Natural killer cell (primary cell): ENCODE data around the gene HPSE2. TPM values are rescaled to one million over a fixed set of nuclear protein-coding genes. Genes with fewer than 3 reads are reported as not detected.

Experiments
- ATAC-seq, 3 donors: fragments of 150-1000 bp in 2 of 3; fragments of 200-7000 bp in 1 of 3; cut with Tn5 transposase; 1 replicate in 1 of 3; 2 replicates in 2 of 3; pipeline ENCODE4 v1.10.0; 2021; ENCODE audit warnings: mild to moderate bottlenecking in 2 of 3, moderate library complexity in 2 of 3
- DNase-seq, 2 donors: peaks; one replicate each; pipeline versions ENCODE4 v3.0.0 to v3.0.0-alpha.2; 2013 to 2021; ENCODE audit warnings: mixed read lengths in 1 of 2
- H3K27ac ChIP-seq: one replicate; pipeline ENCODE4 v1.5.1; 2013; ENCODE audit warnings: mild to moderate bottlenecking, low read length
- H3K27me3 ChIP-seq: one replicate; pipeline ENCODE4 v1.6.1; 2013; ENCODE audit warnings: low read length; ENCODE audit not compliant: control insufficient read depth, insufficient read depth
- H3K36me3 ChIP-seq: one replicate; pipeline ENCODE4 v1.6.1; 2013; ENCODE audit warnings: low read length; ENCODE audit not compliant: control insufficient read depth, insufficient read depth
- H3K4me1 ChIP-seq: one replicate; pipeline ENCODE4 v1.6.1; 2013; ENCODE audit warnings: low read length; ENCODE audit not compliant: control insufficient read depth, insufficient read depth
- H3K4me3 ChIP-seq: one replicate; pipeline ENCODE4 v1.5.1; 2013; ENCODE audit warnings: low read length
- H3K9me3 ChIP-seq: one replicate; pipeline ENCODE4 v1.6.1; 2013; ENCODE audit warnings: low read length; ENCODE audit not compliant: control insufficient read depth, insufficient read depth
- H3K27ac Mint-ChIP-seq, 2 donors: one replicate each; pipeline ENCODE4 v1.8.0; 2022; ENCODE audit warnings: mild to moderate bottlenecking in 2 of 2, mixed read lengths in 2 of 2, moderate library complexity in 1 of 2
- H3K27me3 Mint-ChIP-seq, 2 donors: one replicate each; pipeline ENCODE4 v1.8.0; 2022; ENCODE audit warnings: low read depth in 2 of 2, mixed read lengths in 2 of 2
- H3K36me3 Mint-ChIP-seq: one replicate; pipeline ENCODE4 v1.8.0; 2022; ENCODE audit warnings: mixed read lengths
- H3K4me1 Mint-ChIP-seq, 2 donors: one replicate each; pipeline ENCODE4 v1.8.0; 2022; ENCODE audit warnings: mixed read lengths in 2 of 2
- H3K4me3 Mint-ChIP-seq: one replicate; pipeline ENCODE4 v1.8.0; 2022; ENCODE audit warnings: mild to moderate bottlenecking, moderate library complexity, mixed read lengths
- H3K9me3 Mint-ChIP-seq, 2 donors: one replicate each; pipeline ENCODE4 v1.8.0; 2022; ENCODE audit warnings: mixed read lengths in 2 of 2
- CTCF ChIP-seq: fragments of 200-600 bp; IDR thresholded peaks from one replicate; pipeline ENCODE4 v1.8.0; 2022; ENCODE audit warnings: antibody characterized with exemption
- WGBS: methylation state at CpG from one replicate; pipeline ENCODE4 v1.1.7; 2013; ENCODE audit warnings: missing lambda C conversion rate; ENCODE audit not compliant: insufficient coverage; 5-methylcytosine and 5-hydroxymethylcytosine counted together
- intact Hi-C: fragments of 100-400 bp; cut with micrococcal nuclease; formaldehyde crosslinking; loops from one replicate; pipeline ENCODE4 v1.14.2; 2022
- total RNA-seq, 4 donors: library from RNA; stranded (reverse); fragments of 120-200 nt in 1 of 4; gene quantifications; one replicate each; pipeline versions ENCODE4 v1.2.3 to v1.2.4, GENCODE V29; 2013 to 2022

HPSE2 gene
- total RNA-seq, 3 donors from 2014 or later (not counting 1 experiment from before 2014, with no cell fraction given) = not detected

DNA sequence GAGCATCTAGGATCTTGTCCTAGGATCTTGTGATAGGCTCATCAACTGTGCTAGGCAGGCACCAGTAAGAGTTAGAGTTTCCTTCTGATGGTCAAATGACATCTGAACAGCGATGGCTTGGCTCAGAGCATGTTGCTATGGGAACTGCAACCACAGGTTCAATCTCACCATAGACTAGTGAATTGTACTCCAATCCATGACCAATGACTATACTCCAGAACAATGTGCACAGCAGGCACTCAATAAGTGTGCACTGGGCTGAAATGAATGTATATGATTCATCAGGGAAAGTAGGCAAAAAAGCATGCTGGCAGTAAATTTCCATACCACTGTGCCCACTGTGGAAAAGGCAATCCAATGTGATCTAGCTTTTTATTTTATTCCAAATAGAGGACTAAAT is 625.4 kb downstream of the HPSE2 start:
- peaks cover 7% of the 10 kb centered on the region for H3K27me3 ChIP-seq
- Mint-ChIP-seq H3K9me3 (no peaks in the 10 kb centered on the region), H3K27ac (no peak overlapping the region), H3K36me3 (no peaks in the 10 kb centered on the region), H3K4me1 (no peaks in the 10 kb centered on the region), H3K4me3 (no peak overlapping the region), H3K27me3 (peaks cover 18 to 19% of the 10 kb centered on the region in 2 donors)
- H3K9me3 ChIP-seq = no peaks in the 10 kb centered on the region
- DNase-seq = no peak
- no peak overlapping the region for H3K27ac ChIP-seq
- ATAC-seq = no peak
- TF ChIP-seq CTCF = no peak
- intact Hi-C loops = no loop called here
- H3K36me3 ChIP-seq = no peaks in the 10 kb centered on the region
- no peaks in the 10 kb centered on the region for H3K4me1 ChIP-seq
- 83% methylated on average over 1 of the region's 1 CpG for WGBS
- H3K4me3 ChIP-seq = no peak overlapping the region

DNA sequence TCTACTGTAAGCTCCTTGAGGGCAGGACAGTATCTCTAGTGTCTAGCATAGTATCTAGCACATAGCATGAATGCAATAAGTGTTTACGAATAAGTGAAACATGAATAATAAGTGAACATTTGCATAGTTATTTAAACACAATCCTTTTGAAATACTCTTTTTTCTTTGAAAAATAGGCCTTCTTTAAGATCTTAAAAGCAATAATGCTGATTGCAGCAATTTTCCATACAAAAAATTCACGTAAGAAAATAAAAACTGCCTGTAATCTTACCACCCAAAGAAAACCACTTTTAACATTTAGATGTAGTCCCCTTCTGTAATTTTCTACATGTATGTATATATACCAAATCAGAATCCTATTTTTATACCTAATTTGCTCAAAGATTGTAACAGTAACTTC is 626.4 kb downstream of the HPSE2 start:
- peaks cover 19 to 23% of the 10 kb centered on the region in 2 donors for H3K27me3 Mint-ChIP-seq
- ATAC-seq (no peak), DNase-seq (no peak)
- no peak for TF ChIP-seq CTCF
- no peak overlapping the region for H3K4me3 ChIP-seq
- 100% methylated on average over 1 of the region's 2 CpGs for WGBS
- H3K9me3 Mint-ChIP-seq = no peaks in the 10 kb centered on the region
- H3K27ac Mint-ChIP-seq = no peak overlapping the region
- no peaks in the 10 kb centered on the region for H3K36me3 Mint-ChIP-seq
- no peaks in the 10 kb centered on the region for H3K4me1 Mint-ChIP-seq
- H3K27me3 ChIP-seq = peaks cover 7% of the 10 kb centered on the region
- H3K4me3 Mint-ChIP-seq = no peak overlapping the region
- intact Hi-C loops = no loop called here
- no peak overlapping the region for H3K27ac ChIP-seq
- no peaks in the 10 kb centered on the region for H3K9me3 ChIP-seq
- H3K36me3 ChIP-seq = no peaks in the 10 kb centered on the region
- H3K4me1 ChIP-seq = no peaks in the 10 kb centered on the region

- Mint-ChIP-seq H3K4me3 (no peak overlapping the region), H3K27ac (no peak overlapping the region), H3K36me3 (no peaks in the 10 kb centered on the region), H3K27me3 (peaks cover 19 to 23% of the 10 kb centered on the region in 2 donors), H3K9me3 (no peaks in the 10 kb centered on the region), H3K4me1 (no peaks in the 10 kb centered on the region)
- H3K9me3 ChIP-seq = no peaks in the 10 kb centered on the region
- ATAC-seq (no peak), DNase-seq (no peak)
- H3K36me3 ChIP-seq = no peaks in the 10 kb centered on the region
- no peak overlapping the region for H3K27ac ChIP-seq
- 12% methylated on average over 5 of the region's 5 CpGs for WGBS
- no peak overlapping the region for H3K4me3 ChIP-seq
- intact Hi-C loops = no loop called here
- no peaks in the 10 kb centered on the region for H3K4me1 ChIP-seq
- H3K27me3 ChIP-seq = peaks cover 7% of the 10 kb centered on the region
- TF ChIP-seq CTCF = no peak
These were observed 627.2 kb downstream of the HPSE2 start for GRCh38 chr10:98608411-98608810.

DNA sequence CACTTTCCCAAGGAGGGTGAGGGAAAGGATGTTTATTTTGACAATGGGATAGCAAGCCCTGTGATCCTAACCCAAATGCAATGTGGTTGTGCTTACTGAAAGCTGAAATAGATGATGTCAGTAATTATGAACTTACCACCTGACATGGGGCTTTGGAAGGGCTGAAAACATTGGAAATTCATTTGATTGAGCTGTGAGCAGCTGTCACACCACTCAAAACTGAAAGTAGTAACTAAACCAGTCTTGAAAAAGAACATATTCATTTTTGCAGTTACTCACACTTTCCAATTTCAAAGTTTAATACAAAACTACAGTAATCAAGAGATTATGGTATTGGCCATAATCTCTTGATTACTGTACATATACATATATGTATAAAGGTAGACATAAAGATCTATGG is 633.4 kb downstream of the HPSE2 start:
- TF ChIP-seq CTCF = no peak
- peaks cover 7% of the 10 kb centered on the region for H3K36me3 Mint-ChIP-seq
- no peak for DNase-seq
- no peak overlapping the region for H3K27ac ChIP-seq
- intact Hi-C loops = no loop called here
- no peak overlapping the region for H3K4me3 ChIP-seq
- no peaks in the 10 kb centered on the region for H3K36me3 ChIP-seq
- H3K9me3 ChIP-seq = no peaks in the 10 kb centered on the region
- no peaks in the 10 kb centered on the region for H3K4me1 ChIP-seq
- H3K9me3 Mint-ChIP-seq = peaks cover 0 to 2% of the 10 kb centered on the region in 2 donors
- H3K4me1 Mint-ChIP-seq = no peaks in the 10 kb centered on the region
- H3K27me3 Mint-ChIP-seq = peaks cover 7 to 22% of the 10 kb centered on the region in 2 donors
- no peak for ATAC-seq
- H3K27ac Mint-ChIP-seq = no peak overlapping the region
- H3K4me3 Mint-ChIP-seq = no peak overlapping the region
- H3K27me3 ChIP-seq = peaks cover 1% of the 10 kb centered on the region
